ENCODE data around the gene PSAT1. TPM values are rescaled to one million over a fixed set of nuclear protein-coding genes. Genes with fewer than 3 reads are reported as not detected.

The PSAT1 gene
- total and polyA plus RNA-seq, 2 of the 13 experiments (the other 11 are each of a cell fraction or from before 2014, with no cell fraction given), result 135 to 229 TPM

DNA sequence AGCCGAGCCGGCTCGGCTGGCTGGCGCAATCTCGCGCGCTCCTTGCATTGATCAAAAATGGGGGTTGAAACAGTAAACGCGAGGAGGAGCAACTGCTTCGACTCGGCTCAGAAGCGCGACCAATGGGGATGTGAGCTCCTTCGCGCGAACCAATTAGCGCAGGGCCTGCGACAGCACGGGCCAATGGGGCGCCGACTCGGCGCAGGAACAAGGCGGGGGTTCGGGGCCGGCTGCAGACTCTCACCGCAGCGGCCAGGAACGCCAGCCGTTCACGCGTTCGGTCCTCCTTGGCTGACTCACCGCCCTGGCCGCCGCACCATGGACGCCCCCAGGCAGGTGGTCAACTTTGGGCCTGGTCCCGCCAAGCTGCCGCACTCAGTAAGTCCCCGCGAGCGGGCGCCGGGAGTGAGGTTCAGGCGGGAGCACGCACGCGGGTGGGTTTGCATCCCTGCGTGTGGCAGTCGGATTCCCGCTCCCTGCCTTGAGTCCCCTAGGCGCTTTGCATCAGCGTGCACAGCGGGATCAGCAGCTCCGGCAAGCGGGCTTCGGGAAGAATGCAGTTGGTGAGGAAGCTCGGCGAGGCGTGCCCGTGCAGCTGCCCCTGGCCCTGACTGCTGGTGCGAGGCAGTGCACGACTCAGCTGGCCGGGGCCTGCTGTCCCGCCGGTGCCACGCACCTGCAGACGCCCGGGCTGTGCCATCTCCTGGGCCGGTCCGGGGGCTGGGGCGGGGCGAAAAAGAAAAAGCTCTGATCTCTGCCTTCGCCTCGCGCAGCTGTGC lies at the start of gene PSAT1 (continued):
- TF ChIP-seq ZNF720 (CRISPR knock-in tag; IDR thresholded peaks at IDR 0.05), result no peak
- TF ChIP-seq, protein P1, sequence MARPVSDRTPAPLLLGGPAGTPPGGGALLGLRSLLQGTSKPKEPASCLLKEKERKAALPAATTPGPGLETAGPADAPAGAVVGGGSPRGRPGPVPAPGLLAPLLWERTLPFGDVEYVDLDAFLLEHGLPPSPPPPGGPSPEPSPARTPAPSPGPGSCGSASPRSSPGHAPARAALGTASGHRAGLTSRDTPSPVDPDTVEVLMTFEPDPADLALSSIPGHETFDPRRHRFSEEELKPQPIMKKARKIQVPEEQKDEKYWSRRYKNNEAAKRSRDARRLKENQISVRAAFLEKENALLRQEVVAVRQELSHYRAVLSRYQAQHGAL (CRISPR knock-in tag; IDR thresholded peaks at IDR 0.05; ENCODE audit: not compliant biosample characterization), result peak; percentile 79
- no peak for TF ChIP-seq TBP (CRISPR knock-in tag; IDR thresholded peaks at IDR 0.05)
- TF ChIP-seq, protein P2, sequence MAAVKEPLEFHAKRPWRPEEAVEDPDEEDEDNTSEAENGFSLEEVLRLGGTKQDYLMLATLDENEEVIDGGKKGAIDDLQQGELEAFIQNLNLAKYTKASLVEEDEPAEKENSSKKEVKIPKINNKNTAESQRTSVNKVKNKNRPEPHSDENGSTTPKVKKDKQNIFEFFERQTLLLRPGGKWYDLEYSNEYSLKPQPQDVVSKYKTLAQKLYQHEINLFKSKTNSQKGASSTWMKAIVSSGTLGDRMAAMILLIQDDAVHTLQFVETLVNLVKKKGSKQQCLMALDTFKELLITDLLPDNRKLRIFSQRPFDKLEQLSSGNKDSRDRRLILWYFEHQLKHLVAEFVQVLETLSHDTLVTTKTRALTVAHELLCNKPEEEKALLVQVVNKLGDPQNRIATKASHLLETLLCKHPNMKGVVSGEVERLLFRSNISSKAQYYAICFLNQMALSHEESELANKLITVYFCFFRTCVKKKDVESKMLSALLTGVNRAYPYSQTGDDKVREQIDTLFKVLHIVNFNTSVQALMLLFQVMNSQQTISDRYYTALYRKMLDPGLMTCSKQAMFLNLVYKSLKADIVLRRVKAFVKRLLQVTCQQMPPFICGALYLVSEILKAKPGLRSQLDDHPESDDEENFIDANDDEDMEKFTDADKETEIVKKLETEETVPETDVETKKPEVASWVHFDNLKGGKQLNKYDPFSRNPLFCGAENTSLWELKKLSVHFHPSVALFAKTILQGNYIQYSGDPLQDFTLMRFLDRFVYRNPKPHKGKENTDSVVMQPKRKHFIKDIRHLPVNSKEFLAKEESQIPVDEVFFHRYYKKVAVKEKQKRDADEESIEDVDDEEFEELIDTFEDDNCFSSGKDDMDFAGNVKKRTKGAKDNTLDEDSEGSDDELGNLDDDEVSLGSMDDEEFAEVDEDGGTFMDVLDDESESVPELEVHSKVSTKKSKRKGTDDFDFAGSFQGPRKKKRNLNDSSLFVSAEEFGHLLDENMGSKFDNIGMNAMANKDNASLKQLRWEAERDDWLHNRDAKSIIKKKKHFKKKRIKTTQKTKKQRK (IDR thresholded peaks at IDR 0.05; ENCODE audit: low read length), result no peak
- TF ChIP-seq NKX3-1 (CRISPR knock-in tag; IDR thresholded peaks at IDR 0.05), result peak; percentile 79; the same call in 1 of the 2 replicates
- TF ChIP-seq, protein P3, sequence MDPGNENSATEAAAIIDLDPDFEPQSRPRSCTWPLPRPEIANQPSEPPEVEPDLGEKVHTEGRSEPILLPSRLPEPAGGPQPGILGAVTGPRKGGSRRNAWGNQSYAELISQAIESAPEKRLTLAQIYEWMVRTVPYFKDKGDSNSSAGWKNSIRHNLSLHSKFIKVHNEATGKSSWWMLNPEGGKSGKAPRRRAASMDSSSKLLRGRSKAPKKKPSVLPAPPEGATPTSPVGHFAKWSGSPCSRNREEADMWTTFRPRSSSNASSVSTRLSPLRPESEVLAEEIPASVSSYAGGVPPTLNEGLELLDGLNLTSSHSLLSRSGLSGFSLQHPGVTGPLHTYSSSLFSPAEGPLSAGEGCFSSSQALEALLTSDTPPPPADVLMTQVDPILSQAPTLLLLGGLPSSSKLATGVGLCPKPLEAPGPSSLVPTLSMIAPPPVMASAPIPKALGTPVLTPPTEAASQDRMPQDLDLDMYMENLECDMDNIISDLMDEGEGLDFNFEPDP (CRISPR knock-in tag; conservative IDR thresholded peaks at IDR 0.05), result 0 out of 2 replicates have a peak, but pooled peaks have one; percentile 80
- TF ChIP-seq, protein P4, sequence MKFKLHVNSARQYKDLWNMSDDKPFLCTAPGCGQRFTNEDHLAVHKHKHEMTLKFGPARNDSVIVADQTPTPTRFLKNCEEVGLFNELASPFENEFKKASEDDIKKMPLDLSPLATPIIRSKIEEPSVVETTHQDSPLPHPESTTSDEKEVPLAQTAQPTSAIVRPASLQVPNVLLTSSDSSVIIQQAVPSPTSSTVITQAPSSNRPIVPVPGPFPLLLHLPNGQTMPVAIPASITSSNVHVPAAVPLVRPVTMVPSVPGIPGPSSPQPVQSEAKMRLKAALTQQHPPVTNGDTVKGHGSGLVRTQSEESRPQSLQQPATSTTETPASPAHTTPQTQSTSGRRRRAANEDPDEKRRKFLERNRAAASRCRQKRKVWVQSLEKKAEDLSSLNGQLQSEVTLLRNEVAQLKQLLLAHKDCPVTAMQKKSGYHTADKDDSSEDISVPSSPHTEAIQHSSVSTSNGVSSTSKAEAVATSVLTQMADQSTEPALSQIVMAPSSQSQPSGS (CRISPR knock-in tag; IDR thresholded peaks at IDR 0.05), result peak; percentile 78
- TF ChIP-seq ZNF138 (CRISPR knock-in tag; IDR thresholded peaks at IDR 0.05; ENCODE audit: low read depth), result no peak
- TF ChIP-seq HOXD1 (CRISPR knock-in tag; IDR thresholded peaks at IDR 0.05), result no peak
- peak; percentile 31; the same call in 1 of the 2 replicates for TF ChIP-seq NCOR1 (IDR thresholded peaks at IDR 0.05; ENCODE audit: borderline replicate concordance, low read length)
- peak; percentile 100 for TF ChIP-seq CEBPG (CRISPR knock-in tag; IDR thresholded peaks at IDR 0.05)
- no peak; the same call in 1 of the 2 replicates for TF ChIP-seq ZSCAN31 (CRISPR knock-in tag; IDR thresholded peaks at IDR 0.05; ENCODE audit: low read depth)
- TF ChIP-seq, protein P5, sequence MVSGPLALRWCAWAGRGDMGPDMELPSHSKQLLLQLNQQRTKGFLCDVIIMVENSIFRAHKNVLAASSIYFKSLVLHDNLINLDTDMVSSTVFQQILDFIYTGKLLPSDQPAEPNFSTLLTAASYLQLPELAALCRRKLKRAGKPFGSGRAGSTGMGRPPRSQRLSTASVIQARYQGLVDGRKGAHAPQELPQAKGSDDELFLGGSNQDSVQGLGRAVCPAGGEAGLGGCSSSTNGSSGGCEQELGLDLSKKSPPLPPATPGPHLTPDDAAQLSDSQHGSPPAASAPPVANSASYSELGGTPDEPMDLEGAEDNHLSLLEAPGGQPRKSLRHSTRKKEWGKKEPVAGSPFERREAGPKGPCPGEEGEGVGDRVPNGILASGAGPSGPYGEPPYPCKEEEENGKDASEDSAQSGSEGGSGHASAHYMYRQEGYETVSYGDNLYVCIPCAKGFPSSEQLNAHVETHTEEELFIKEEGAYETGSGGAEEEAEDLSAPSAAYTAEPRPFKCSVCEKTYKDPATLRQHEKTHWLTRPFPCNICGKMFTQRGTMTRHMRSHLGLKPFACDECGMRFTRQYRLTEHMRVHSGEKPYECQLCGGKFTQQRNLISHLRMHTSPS (CRISPR knock-in tag; IDR thresholded peaks at IDR 0.05; ENCODE audit: low read depth), result peak; percentile 50
- TF ChIP-seq ZNF674 (CRISPR knock-in tag; IDR thresholded peaks at IDR 0.05; ENCODE audit: low read depth), result no peak
- peak; percentile 81 for TF ChIP-seq ZNF709 (CRISPR knock-in tag; IDR thresholded peaks at IDR 0.05)
- TF ChIP-seq, protein P6, sequence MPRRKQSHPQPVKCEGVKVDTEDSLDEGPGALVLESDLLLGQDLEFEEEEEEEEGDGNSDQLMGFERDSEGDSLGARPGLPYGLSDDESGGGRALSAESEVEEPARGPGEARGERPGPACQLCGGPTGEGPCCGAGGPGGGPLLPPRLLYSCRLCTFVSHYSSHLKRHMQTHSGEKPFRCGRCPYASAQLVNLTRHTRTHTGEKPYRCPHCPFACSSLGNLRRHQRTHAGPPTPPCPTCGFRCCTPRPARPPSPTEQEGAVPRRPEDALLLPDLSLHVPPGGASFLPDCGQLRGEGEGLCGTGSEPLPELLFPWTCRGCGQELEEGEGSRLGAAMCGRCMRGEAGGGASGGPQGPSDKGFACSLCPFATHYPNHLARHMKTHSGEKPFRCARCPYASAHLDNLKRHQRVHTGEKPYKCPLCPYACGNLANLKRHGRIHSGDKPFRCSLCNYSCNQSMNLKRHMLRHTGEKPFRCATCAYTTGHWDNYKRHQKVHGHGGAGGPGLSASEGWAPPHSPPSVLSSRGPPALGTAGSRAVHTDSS (CRISPR knock-in tag; conservative IDR thresholded peaks at IDR 0.05), result no peak
- no peak for TF ChIP-seq KLF15 (CRISPR knock-in tag; IDR thresholded peaks at IDR 0.05; ENCODE audit: borderline replicate concordance)
- peak; percentile 80; the same call in 1 of the 2 replicates for TF ChIP-seq ZNF501 (CRISPR knock-in tag; IDR thresholded peaks at IDR 0.05)

All from HepG2 (cell line).